Right lung (tissue), 5 donors: ENCODE results near the gene BAHD1. TPM values are rescaled to one million over a fixed set of nuclear protein-coding genes. Genes with fewer than 3 reads are reported as not detected.

ENCODE experiments used
- DNase-seq, 2 donors: peaks; one replicate each; pipeline ENCODE4 v3.0.0-alpha.2; 2013
- polyA plus RNA-seq, 5 donors: library from polyadenylated mRNA; unstranded; fragments of 120-200 nt; gene quantifications; one replicate each; pipeline versions ENCODE4 v1.2.1 to v1.2.3, GENCODE V29; 2013; ENCODE audit warnings: inconsistent platforms in 1 of 5, low replicate concordance in 1 of 5; ENCODE audit not compliant: insufficient read length in 5 of 5, insufficient read depth in 1 of 5

BAHD1 gene
- polyA plus RNA-seq, 5 donors: 10.4 to 16.6 (median 13.5) TPM

DNA sequence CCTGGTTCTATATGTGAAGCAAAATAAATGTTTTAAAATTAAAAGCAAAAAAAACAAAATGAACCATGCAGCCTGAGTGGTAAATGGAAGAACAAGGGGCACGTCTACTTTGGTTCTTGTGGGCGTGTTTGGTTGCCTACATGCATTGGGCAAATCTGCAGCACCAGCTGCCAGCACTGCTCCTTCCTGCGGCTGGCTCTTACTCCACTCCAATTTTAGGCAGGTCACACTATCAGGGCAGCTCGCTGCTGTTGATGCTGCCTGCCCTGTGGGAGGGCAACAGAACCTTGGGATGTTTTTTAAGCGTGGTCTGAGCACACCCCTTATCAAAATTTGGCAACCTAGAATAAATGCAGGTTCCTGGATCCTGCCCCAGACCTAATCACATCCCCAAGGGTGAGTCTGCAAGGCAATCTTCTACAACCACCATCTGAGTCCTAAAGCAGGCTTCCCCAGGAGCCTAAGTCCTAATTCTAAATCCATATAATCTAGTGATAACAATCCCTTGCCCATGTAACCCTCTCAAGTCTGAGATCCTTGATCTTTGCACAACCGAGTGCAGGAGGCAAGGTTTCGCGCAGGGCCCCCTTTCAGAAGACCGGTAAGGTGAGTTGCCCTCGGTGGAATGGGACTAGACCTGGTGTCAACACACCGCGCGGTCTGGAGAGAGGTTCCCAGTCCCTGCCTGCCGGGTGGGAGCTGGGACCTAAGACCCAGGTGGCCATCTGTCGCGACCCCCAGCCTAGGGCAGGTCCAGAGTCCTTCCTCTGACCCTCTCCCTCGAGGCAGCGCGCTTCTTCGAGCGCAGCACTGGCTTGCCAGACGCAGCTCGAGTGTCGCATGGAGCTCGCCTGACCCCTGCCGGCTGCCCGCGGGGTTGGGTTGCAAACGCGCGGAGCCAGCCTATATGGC lies 19.3 kb upstream of the BAHD1 start:
- DNase-seq: peak in 1 of 2 donors; percentile 67

- DNase-seq: no peak
Measured at GRCh38 chr15:40424483-40425115, 16.2 kb upstream of the BAHD1 start.

- no peak for DNase-seq
Measured at GRCh38 chr15:40425681-40426080, 15.1 kb upstream of the BAHD1 start.

DNA sequence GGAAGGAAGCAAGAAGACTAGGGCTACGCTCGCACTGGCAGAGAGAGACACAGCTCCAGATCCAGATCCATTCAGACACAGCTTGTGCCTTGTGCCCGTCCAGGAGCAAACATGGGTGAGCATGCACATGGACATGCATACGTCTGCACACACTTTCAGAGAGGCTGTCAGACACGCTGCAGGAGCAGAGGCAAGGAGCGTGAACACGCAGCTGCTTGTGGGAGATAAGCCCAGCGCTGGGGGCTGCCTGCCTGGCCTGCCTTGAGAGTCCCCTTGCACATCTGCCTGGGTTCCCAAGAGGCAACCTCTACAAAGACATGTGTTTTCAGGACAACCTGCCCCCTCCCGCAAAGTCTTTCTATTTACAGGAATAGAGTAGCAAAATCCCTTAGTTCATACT lies 13.6 kb upstream of the BAHD1 start:
- DNase-seq: no peak

DNA sequence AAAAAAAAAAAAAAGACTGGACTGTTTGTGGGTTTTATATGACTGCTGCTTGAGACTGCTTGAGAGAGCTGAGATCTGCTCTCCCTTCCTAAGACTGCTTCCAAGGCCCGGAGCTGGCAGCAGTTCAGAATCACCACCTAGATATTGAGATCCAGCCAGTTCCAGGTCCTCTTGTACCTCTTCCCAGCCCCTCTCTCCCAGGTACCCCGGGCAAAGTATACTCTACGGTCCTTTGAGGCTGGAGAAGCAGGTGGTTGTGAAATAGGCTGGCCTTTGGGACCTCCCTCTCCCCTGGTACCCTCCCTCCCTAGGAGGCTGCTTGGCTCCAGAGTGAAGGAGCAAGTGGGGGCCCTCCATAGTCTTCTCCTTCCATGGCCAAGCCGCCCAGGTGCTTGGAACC lies 12.6 kb upstream of the BAHD1 start:
- no peak for DNase-seq

DNA sequence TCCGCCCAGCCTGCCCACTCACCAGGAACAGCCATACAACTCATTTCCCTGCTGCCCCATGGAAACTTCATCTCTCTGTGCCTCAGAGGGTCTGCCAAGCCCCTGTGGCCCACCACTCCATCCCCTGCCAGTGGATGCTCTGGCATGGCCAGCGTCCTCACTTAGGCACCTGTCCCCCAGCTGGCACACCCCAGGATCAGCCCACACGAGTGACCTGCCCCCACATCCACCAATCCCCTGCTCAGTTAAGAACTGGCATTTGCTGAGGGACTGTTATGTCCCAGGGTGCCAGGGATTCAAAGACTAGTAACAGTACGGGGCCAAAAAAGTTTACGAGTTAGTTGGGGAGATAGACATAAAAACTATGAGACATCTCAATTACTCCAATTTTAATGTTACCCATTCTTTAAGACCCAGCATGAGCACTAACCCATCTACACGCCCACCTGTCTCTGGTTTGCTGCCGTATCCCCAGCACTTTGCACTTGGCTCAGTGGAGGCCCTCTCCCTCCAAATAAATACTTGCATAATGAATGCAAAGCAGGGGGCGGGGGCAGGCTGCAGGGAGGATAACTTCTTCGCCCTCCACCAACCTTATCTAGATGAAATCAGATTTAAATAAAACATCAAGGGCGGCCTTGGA lies 11.6 kb upstream of the BAHD1 start:
- no peak for DNase-seq

GRCh38 chr15:40430271-40430805 lies 10.4 kb upstream of the BAHD1 start:
- DNase-seq: no peak

- no peak for DNase-seq
Measured at GRCh38 chr15:40435023-40435709, 5.6 kb upstream of the BAHD1 start.

GRCh38 chr15:40435710-40436089 lies 5.1 kb upstream of the BAHD1 start:
- DNase-seq: no peak

DNA sequence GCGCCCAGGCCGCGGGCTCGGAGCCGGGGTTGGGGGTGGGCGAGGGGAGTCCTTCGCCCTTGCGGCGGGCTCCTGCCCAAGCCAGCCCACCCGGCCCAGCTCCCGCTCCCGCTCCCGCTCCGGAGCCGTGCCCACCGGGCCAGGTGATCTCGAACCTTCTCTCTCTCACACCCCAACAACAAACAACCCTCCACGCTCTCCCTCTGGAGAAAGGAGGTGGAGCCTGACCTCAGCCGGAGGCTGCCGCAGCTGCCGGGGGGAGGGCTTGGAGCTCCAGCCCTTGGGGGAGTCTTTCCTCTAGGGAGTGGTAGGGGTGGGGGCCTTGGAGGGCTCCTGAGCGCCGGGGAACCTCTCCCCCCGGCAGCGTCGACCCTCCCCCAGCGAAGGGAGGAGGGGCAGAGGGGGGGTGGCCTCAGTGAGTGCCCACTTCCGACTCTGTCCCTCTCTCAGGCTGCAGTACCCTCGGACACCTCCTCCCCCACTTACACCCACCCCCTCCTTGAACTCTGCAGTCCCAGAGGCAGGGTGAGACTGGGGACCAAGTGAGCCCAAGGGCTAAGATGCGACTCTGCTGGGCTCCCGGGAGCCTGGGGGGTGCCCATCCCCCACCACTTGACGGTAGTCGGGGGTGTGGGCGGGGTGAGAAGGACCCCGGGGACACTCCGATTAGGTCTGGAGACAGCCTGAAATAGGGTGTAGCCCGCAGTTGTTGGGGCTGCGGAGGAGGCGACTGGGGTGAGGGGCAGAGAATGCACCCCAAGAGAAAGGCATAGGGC lies 4.4 kb upstream of the BAHD1 start:
- no peak for DNase-seq

DNA sequence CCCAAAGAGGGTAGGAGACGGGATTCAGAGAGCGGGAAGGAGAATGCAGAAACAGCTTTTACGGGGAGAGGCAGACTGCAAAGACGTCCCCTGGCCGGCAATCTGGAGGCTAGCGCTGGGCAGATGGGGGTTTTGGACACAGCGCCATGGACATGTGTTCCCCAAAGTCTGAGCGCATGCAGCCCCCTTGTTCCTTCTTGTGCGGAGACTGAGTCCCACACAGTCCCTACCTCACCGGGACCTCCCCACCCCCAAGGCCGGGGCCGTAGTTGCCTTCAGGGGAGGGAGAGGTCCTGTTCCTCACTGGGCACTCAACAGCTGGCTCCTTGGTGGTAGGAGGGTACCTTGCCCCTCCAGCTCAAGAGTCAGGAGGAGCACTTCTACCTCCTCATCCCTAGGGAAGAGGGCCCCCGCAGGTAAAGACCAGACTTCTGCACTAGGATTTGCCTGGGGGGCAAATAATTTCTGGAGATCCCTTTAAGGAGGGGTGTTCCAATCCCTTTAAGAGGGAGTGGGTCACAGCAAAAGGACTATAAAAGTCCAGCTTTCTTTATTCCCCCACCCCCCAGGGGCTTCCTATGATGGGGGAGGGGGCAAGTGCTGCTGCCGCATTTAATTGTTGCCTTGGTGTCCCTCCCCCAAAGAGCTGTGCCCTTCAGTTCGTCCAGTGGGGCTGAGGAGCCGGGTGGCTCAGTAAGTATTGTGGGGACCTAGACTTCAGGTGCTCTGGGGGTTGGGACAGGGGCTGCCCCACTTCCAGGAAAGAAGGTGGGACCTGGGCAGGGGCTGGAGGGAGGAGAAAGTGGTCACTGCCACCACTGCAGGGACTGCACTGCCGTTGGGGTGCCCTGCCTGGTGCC lies 3.6 kb upstream of the BAHD1 start:
- no peak for DNase-seq

GRCh38 chr15:40437752-40438687 lies 2.7 kb upstream of the BAHD1 start:
- DNase-seq: no peak

DNA sequence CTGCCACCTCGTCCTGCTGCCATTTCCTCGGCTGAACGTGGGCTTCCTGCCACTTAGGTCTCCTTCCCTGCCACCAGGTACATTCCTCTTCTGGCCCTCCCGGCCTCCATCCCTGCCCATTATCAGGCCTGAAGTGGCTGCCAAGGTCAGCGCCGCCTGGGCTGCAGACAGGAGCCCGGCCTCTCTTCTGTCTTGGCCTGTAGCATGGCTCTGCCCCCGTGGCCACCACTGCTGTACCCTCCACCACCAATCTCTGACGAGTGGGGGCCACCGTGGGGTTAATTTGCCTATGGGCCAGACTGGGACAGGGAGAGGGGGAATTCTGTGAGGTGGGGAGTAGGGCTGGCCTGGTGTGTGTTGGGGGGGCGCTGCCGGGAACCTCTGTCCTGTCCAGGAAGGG lies 2.0 kb upstream of the BAHD1 start:
- no peak for DNase-seq

DNA sequence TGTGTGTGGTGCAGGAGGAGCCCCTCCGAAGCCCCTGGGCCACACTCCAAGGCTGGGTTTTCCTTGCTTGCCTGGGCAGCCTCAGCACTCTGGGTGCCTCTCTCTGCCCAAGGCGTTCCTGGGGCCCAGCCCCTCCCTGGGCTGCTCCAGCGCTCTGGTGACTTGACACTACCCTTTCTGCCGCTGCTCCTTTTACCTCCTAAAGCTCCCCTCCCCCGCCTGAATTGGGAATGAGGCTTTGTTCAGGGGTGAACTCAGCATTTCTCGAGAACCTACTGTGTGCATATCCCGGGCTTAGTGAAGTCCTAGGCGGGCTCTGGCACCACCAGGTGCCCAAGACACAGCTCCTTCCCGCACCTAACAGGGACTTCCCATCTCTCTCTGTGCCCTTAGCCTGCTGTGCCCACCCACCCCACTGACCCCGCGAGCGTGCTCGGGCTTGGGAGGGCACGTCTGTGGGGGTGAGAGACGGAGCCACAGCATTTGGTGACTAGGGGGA lies 1.2 kb upstream of the BAHD1 start:
- DNase-seq: no peak

DNA sequence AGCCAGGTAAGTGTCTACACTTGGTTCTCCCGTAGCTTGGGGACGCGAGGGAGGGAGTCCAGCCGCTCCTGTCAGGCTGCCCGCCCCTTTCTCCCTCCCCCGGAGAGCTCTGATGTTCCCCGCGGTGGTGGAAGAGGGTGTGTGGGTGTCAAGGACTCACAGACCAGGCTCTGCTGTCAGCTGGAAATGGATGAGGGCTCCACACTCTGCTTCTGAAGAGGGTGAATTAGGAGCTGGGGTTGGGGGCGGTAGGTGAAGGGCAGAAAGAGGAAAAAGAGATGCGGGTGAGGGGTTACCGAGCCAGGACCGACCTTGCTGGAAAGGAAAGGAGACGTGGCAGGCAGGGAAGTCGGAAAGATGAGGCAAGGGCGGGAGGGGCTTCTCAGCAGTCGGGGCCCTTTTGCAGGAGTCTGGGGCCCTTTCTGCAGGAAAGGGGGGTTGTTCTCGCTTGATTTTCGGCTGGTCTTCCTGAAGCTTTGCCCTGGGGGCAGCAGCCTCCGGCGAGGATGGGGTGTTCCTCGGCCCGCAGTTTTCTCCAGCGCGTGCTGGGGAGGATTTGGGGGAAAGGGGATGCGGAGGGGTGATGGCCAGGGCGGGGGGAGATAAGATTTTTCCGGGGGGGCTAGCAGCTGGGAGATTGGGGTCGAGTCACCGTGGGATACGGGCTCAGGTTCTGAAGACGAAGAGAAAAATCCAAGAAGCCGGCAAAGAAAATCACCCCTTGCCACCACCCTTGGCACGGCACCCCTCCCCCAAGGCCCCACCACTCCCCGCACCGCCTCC lies 602 bp upstream of the BAHD1 start:
- DNase-seq: no peak

DNA sequence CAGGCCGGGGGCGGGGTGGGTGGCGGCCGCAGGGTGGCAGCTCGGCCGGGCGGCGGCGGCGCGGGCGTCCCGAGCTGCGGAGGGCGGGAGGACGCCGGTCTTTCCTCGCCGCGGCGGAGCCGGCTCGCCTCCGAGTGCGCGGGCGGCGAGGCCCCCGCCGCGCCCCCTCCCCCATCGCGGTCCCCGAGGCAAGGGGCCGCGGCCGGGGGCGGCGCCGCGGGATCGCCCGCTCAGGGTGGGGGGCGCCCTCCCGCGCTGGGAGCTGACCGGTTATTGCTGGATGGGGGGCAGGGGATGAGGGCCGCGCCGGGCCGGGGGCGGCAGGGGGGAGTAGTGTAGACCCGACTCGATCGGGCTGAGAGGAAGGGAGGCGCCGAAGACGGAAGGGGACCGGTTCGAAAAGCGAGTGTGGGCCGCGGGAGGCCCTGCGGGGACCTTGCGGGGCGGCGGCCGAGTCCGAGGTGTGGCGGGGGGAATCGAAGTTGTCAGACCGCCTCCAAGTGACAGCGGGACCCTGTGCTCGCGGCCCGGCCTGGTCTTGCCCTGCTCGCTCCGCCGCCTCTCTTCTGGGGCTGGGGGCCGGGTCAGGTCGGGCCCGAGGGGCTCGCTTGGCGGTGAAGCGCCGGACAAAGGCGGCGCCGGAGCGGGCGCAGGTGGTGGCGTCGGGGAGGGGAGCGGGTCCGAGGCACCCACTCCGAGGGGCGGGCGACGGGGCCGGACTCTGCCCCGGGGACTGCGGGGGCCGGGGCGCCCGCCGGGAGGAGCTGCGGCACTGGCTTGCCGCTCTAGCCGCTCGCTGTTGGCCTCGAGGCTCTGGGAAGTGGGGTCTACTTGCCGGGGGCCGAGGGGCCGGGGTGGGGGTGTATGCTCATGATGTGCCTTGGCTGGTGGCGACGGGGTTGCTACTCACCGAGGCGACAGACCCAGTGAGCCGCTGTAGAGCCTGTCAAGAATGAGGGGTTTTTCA lies 1.1 kb downstream of the BAHD1 start:
- DNase-seq: no peak

GRCh38 chr15:40443255-40443654 lies 2.5 kb downstream of the BAHD1 start:
- DNase-seq: no peak
